ENCODE data around the gene DRC1. TPM values are rescaled to one million over a fixed set of nuclear protein-coding genes. Genes with fewer than 3 reads are reported as not detected.

DRC1 gene
- total and polyA plus RNA-seq, 2 of the 4 experiments (the other 2 are of a cell fraction) = 0.18 TPM; not detected in 1

DNA sequence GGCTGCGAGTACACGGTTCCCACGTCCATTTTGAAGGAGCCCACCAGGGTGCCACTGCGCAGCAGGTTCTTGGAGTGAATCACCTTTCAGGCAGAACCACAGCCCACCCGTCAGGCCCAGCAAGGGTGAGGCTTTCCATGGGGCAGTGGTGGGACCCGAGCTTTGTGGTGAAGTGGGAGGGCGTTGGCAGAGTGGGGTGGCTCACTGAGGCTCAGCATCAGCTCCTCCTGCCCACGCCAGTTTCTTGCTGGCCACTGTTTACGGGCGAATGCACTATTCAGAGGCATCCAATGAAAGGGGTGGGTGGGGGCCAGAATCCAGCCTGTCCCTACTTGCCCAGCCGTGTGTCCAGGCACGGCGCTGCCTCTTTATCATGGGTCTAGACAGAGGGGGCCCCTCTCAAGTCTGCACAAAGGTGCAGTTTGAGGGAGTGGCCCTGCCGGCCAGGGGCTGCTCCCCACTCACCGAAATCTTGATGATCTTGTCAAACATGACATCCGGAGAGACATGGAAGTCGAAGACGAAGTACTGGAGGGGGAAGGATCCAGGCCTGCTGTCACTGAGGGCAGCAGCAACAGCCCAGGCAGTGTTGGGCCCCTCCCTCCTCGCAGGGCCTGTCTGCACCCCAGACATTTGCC, 87.6 kb downstream of the DRC1 start:
- H3K4me2 ChIP-seq (ENCODE audit: low read depth, low read length) = no peak overlapping the region
- no peaks in the 10 kb centered on the region for H3K79me1 ChIP-seq (ENCODE audit: low read depth in 1 of 2, low read length in 2 of 2)
- WGBS, 2 experiments (ENCODE audit: extremely low coverage in 2 of 2, insufficient read length in 1 of 2) = 56% methylated on average over 11 of the region's 19 CpGs; no CpG with 5 or more reads in 1 of the 2 experiments
- ChIA-PET CTCF (no interaction called here), POLR2A (ENCODE audit: unreplicated experiment) (no interaction called here)
- H4K5ac ChIP-seq (ENCODE audit: low read depth, low read length) = no peak overlapping the region
- H4K8ac ChIP-seq (ENCODE audit: low read depth in 2 of 2, low read length in 2 of 2) = no peak overlapping the region
- H3K4ac ChIP-seq (ENCODE audit: low read depth, low read length) = no peak overlapping the region
- in situ Hi-C loops (cut with MboI; ENCODE audit: low sequenced_read_pairs) = no loop called here
- H3K4me1 ChIP-seq (ENCODE audit: control insufficient read depth, insufficient read depth, low read length) = no peaks in the 10 kb centered on the region
- H2BK15ac ChIP-seq (ENCODE audit: low read depth, low read length) = no peak overlapping the region
- H2AK5ac ChIP-seq (ENCODE audit: low read depth, low read length) = no peak overlapping the region
- dilution Hi-C loops (cut with HindIII; ENCODE audit: low sequenced_read_pairs, unreplicated experiment) = no loop called here
- H3K9me3 ChIP-seq (ENCODE audit: control insufficient read depth, insufficient read depth, low read length) = no peaks in the 10 kb centered on the region
- no TSS peak for BruUV-seq (replicated peaks)
- TF ChIP-seq RFX5 (IDR thresholded peaks at IDR 0.05; ENCODE audit: low read depth, low read length) (no peak), POLR2A (IDR thresholded peaks at IDR 0.05; ENCODE audit: low read depth, low read length) (no peak), NFE2L2 (IDR thresholded peaks at IDR 0.05; ENCODE audit: low read depth, low read length) (no peak), FOS (IDR thresholded peaks at IDR 0.05; ENCODE audit: low read depth, low read length) (no peak), RCOR1 (IDR thresholded peaks at IDR 0.05; ENCODE audit: insufficient replicate concordance, low read length) (no peak), CHD1 (IDR thresholded peaks at IDR 0.05; ENCODE audit: low read depth, low read length) (no peak), MXI1 (IDR thresholded peaks at IDR 0.05; ENCODE audit: borderline replicate concordance, low read depth, low read length) (no peak), SMC3 (IDR thresholded peaks at IDR 0.05; ENCODE audit: low read depth, low read length) (no peak), CEBPB (IDR thresholded peaks at IDR 0.05; ENCODE audit: low read depth, low read length) (no peak), MAFK (IDR thresholded peaks at IDR 0.05; ENCODE audit: low read depth, low read length) (no peak), MAZ (IDR thresholded peaks at IDR 0.05; ENCODE audit: borderline replicate concordance, low read depth, low read length) (no peak), BHLHE40 (IDR thresholded peaks at IDR 0.05; ENCODE audit: low read depth, low read length) (no peak)
- TF ChIP-seq, protein P1, sequence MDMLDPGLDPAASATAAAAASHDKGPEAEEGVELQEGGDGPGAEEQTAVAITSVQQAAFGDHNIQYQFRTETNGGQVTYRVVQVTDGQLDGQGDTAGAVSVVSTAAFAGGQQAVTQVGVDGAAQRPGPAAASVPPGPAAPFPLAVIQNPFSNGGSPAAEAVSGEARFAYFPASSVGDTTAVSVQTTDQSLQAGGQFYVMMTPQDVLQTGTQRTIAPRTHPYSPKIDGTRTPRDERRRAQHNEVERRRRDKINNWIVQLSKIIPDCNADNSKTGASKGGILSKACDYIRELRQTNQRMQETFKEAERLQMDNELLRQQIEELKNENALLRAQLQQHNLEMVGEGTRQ (IDR thresholded peaks at IDR 0.05; ENCODE audit: low read depth, low read length) = no peak
- TF ChIP-seq, protein P2, sequence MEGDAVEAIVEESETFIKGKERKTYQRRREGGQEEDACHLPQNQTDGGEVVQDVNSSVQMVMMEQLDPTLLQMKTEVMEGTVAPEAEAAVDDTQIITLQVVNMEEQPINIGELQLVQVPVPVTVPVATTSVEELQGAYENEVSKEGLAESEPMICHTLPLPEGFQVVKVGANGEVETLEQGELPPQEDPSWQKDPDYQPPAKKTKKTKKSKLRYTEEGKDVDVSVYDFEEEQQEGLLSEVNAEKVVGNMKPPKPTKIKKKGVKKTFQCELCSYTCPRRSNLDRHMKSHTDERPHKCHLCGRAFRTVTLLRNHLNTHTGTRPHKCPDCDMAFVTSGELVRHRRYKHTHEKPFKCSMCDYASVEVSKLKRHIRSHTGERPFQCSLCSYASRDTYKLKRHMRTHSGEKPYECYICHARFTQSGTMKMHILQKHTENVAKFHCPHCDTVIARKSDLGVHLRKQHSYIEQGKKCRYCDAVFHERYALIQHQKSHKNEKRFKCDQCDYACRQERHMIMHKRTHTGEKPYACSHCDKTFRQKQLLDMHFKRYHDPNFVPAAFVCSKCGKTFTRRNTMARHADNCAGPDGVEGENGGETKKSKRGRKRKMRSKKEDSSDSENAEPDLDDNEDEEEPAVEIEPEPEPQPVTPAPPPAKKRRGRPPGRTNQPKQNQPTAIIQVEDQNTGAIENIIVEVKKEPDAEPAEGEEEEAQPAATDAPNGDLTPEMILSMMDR (conservative IDR thresholded peaks at IDR 0.05; ENCODE audit: low read depth, low read length) = no peak
- TF ChIP-seq, protein P3, sequence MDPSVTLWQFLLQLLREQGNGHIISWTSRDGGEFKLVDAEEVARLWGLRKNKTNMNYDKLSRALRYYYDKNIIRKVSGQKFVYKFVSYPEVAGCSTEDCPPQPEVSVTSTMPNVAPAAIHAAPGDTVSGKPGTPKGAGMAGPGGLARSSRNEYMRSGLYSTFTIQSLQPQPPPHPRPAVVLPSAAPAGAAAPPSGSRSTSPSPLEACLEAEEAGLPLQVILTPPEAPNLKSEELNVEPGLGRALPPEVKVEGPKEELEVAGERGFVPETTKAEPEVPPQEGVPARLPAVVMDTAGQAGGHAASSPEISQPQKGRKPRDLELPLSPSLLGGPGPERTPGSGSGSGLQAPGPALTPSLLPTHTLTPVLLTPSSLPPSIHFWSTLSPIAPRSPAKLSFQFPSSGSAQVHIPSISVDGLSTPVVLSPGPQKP (IDR thresholded peaks at IDR 0.05; ENCODE audit: borderline replicate concordance, low read depth, low read length) = no peak
- DNase-seq = no peak
- no peak overlapping the region for H3K23ac ChIP-seq (ENCODE audit: low read depth, low read length)
- no peak overlapping the region for H3K9ac ChIP-seq (ENCODE audit: low read depth, low read length)
- H3K27ac ChIP-seq (ENCODE audit: insufficient read depth, low read length) = no peak overlapping the region
- H2BK5ac ChIP-seq (ENCODE audit: low read depth, low read length, poor library complexity, severe bottlenecking) = no peak overlapping the region
- H4K91ac ChIP-seq (ENCODE audit: insufficient read depth, low read depth, low read length) = no peak overlapping the region
- H3K14ac ChIP-seq (replicated peaks; ENCODE audit: low read depth, low read length) = no peak overlapping the region
- no peak overlapping the region for H2BK120ac ChIP-seq (ENCODE audit: low read depth, low read length)
- H3K9me1 ChIP-seq (ENCODE audit: insufficient read depth, low read length) = no peaks in the 10 kb centered on the region
- no peak overlapping the region for H2AFZ ChIP-seq (replicated peaks; ENCODE audit: low read length, poor library complexity)
- no peak overlapping the region for H3K4me3 ChIP-seq (ENCODE audit: insufficient read depth, low read depth, low read length)
- peaks cover 46% of the 10 kb centered on the region for H3K27me3 ChIP-seq (ENCODE audit: control insufficient read depth, insufficient read depth, low read length)
- ATAC-seq (ENCODE audit: low read depth) = no peak
- no peak overlapping the region for H3K56ac ChIP-seq (ENCODE audit: extremely low read depth, insufficient read depth, low read length)
- H2BK20ac ChIP-seq (ENCODE audit: low read depth, low read length) = no peak overlapping the region
- H4K20me1 ChIP-seq (ENCODE audit: insufficient read depth, low read length) = no peaks in the 10 kb centered on the region
- no peaks in the 10 kb centered on the region for H3K36me3 ChIP-seq (ENCODE audit: control insufficient read depth, insufficient read depth, low read length)
- no peak overlapping the region for H3K18ac ChIP-seq (ENCODE audit: low read depth, low read length)
- intact Hi-C loops (cut with micrococcal nuclease) = no loop called here
- no peak overlapping the region for H2AK9ac ChIP-seq (replicated peaks; ENCODE audit: low read depth, low read length, poor library complexity)
